Epithelial cell of esophagus (primary cell): ENCODE results near the gene ANKS1B.

Source experiments
- DNase-seq: peaks from one replicate; pipeline ENCODE4 v3.0.0; 2010; ENCODE audit warnings: low read depth
- H3K4me3 ChIP-seq: 2 replicates; pipeline ENCODE4 v1.5.1; 2011; ENCODE audit warnings: mild to moderate bottlenecking, low read length, control low read depth
- TF ChIP-seq, protein P1 (sequence below): IDR thresholded peaks from 2 replicates; pipeline ENCODE4 v1.5.1; 2011; ENCODE audit warnings: low read depth, mild to moderate bottlenecking, low read length, control low read depth, inconsistent platforms; ENCODE audit not compliant: insufficient read depth; ENCODE audit errors: missing control alignments

ANKS1B gene

DNA sequence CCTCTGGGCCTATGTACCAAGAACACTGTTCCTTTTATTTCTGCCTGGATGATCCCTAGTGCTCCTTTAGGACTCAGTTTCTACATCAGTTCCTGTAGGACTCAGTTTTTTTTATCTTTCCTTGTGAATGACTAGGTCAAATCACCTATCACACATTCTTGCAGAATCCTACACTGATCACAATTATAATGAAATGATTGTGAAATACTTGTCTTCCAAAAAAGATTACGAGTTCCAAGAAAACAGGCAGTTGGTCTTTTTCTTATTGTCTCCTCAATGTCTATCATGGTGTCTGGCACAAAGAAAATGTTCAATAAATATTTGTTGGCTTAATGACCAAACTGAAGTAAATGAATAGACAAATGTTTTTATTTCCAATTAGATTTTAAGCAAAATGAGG is 432.7 kb downstream of the ANKS1B start:
- TF ChIP-seq, protein P1, sequence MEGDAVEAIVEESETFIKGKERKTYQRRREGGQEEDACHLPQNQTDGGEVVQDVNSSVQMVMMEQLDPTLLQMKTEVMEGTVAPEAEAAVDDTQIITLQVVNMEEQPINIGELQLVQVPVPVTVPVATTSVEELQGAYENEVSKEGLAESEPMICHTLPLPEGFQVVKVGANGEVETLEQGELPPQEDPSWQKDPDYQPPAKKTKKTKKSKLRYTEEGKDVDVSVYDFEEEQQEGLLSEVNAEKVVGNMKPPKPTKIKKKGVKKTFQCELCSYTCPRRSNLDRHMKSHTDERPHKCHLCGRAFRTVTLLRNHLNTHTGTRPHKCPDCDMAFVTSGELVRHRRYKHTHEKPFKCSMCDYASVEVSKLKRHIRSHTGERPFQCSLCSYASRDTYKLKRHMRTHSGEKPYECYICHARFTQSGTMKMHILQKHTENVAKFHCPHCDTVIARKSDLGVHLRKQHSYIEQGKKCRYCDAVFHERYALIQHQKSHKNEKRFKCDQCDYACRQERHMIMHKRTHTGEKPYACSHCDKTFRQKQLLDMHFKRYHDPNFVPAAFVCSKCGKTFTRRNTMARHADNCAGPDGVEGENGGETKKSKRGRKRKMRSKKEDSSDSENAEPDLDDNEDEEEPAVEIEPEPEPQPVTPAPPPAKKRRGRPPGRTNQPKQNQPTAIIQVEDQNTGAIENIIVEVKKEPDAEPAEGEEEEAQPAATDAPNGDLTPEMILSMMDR: no peak
- no peak for DNase-seq
- no peak overlapping the region for H3K4me3 ChIP-seq

- H3K4me3 ChIP-seq: no peak overlapping the region
- TF ChIP-seq, protein P1: no peak
- no peak for DNase-seq
Observed at GRCh38 chr12:99549651-99550050, 435.1 kb downstream of the ANKS1B start.

DNA sequence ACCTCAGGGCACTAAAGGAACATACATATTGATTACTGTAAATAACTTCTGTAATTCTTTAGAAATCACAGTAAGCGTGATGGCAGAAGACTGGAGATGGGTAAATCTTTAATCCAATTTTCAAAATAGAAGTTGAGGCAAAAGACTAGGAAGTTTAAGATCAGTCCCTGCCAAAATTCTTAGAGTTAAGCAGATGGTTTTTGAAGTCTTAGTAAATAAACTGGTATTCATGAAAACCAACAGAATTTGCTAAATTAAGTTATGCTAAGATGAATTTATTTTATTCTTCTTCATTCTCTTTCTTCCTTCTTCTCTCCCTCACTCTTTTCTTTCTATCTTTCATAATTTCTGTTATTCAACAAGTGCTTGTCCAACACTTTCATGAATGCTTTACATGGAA is 435.5 kb downstream of the ANKS1B start:
- no peak for DNase-seq
- no peak overlapping the region for H3K4me3 ChIP-seq
- TF ChIP-seq, protein P1: no peak

DNA sequence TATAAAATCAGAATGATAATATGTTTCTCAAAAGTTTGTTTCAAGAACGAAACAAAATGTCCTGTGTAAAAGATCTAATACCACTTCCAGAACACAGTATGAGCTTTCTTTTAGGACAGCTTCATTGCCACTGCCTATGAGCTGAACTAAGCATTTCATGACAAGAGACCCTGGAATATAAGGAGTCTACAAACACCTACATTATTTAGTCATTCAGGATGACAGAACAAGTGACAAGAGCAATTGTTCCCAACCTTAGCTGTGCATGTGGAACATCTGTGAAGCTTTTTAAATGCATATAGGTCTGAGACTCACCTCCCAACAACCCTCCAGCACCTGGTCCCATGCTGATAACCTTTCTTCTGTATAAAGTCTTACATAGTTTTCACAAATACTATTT is 440.3 kb downstream of the ANKS1B start:
- H3K4me3 ChIP-seq: no peak overlapping the region
- TF ChIP-seq, protein P1: no peak
- no peak for DNase-seq

GRCh38 chr12:99529966-99530365 is 454.8 kb downstream of the ANKS1B start:
- TF ChIP-seq, protein P1: no peak
- DNase-seq: no peak
- H3K4me3 ChIP-seq: no peak overlapping the region

DNA sequence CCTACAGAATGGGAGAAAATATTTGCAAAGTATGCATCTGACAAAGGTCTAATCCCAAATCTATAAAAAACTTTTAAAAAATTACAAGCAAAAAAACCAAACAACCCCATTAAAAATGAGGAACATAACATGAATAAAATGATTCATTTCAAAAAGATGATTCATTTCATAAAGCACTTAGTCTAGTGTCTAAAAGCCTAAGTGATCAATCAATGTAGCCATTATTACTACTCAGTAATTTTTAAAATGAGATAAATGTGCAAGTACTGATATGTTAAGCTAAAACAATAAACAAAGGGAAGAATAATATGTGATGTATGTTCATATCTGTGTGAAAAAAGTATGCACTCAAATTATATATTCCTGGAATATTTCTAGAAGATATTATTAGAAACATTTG is 456.3 kb downstream of the ANKS1B start:
- TF ChIP-seq, protein P1: no peak
- DNase-seq: no peak

DNA sequence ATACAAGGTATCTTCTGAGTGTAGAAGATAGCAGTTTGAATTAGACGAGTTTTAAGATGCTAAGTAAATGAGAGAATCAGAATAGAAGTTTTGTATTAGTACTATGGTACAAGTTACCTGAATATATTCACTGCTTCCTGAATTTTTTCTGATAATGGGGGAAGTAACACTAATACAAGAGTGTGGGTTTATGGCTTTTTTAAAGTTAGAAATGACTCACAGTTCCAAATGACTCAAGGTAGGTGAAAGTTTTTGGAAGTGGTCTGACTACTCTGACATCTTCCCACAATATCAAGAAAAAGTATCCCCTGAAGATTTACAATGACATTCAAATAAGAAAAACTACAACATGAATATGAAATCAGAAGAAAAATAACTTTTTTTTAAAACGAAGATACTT is 460.9 kb downstream of the ANKS1B start:
- TF ChIP-seq, protein P1: no peak
- H3K4me3 ChIP-seq: no peak overlapping the region
- no peak for DNase-seq

More for the DNA sequence above, 456.3 kb downstream of the ANKS1B start:
- no peak overlapping the region for H3K4me3 ChIP-seq
